Stimulated activated CD8-positive, alpha-beta memory T cell treated with anti-CD3 and anti-CD28 coated beads, Interleukin-7, amount 100 ng/mL, for 48 hours (primary cell): ENCODE data around the gene EVA1A.

Source experiments
- DNase-seq, 2 donors: peaks; one replicate each; pipeline ENCODE4 v3.0.0-alpha.2; 2020; ENCODE audit warnings: low read depth in 1 of 2; ENCODE audit errors: extremely low read depth in 1 of 2

Gene EVA1A

DNA sequence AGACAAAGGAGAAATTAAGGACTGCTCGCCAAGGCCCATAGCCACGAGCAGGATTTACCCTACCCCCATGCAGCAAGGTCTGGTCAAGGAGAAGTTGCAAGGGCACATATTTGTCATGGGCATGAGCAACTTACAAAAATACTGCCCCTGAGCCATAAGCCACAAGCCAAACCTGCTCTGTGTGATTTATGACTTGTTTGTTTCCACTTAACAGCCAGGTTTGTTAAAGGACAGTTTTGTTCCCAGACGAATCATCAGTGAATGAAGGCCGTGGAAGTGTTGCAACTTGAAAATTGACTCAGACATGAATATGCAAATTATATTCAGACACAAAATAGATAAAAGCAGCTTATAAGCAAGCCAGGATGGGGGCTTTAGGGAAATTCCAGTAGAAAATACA lies 31.3 kb upstream of the EVA1A start:
- no peak for DNase-seq

DNA sequence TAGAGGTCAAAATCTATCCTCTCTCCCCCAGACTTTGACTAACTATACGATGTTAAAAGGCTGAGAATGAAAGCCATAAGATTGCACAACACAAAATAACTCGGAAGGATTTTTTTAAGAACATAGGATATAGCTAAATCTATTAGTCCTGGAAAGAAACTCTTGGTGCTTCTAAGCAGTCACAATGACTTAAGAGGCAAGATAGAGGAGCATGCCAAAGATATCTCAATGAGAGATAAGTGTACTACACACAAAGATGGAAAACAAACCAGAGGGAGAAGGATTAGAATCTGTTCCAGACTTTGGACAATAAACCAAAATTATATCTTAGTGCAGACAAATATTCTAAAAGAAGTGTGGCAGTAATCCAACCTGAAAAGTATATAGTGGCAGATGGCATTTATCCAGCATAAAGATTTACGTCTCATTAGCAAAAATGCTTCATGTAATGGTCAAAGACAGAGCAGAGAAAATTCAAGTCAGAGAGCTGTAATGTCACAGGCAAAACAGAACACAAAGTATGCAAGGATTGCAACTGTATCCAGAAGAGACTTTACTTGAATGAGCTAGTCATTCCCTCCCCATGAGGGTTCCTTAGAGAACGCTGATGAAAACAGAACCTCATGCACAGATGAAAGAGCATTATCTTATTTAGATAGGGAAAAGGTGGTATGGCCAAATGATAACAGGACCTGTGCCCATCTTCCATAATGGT lies 28.8 kb upstream of the EVA1A start:
- no peak for DNase-seq

DNA sequence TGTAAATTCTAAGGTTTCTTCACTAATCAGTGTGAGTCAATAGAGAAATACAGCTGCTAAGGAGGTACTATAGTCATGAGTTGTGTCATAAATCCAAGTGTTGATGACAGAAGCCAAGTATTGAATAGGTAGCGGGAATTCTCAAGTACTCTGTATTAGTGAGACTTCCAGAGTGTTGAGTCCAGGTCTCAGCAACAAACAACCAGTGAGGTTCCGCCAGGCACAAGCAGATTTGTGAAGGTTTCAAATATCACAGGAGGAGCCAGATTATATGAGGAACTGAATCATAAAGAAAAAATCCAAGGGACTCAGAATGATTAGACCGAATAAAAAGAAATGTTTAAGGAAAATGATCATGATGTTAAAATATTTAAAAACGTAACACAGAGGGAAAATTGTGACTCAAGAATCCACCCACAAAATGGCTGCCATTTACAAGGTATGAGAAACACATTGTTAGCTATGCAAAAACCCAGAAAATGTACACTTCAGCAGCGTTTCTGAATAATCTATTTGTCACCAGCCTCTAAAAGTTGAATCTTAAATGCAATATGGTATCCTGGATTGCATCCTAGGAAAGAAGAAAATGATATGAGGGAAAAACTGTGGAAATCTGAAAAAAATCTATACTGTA lies 27.3 kb upstream of the EVA1A start:
- DNase-seq: no peak

DNA sequence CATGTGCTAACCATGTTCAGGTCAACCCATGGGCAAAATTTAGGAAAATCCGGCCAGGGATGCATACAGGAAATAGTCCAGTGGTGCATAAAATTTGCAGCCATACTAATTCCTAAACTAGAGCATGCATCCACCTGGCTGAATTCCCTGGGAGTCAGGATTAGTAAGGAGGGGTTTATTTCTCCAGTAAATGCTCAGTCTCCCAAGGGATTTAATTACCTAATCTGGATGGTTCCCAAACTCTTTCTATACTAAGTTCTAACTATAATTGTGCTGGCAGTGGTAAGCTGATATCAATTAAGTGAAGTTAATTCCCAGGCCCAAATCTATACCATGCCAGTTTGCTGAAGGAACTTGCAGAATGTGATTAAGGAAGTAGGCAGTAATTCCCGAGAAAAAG lies 26.2 kb upstream of the EVA1A start:
- DNase-seq: no peak

DNA sequence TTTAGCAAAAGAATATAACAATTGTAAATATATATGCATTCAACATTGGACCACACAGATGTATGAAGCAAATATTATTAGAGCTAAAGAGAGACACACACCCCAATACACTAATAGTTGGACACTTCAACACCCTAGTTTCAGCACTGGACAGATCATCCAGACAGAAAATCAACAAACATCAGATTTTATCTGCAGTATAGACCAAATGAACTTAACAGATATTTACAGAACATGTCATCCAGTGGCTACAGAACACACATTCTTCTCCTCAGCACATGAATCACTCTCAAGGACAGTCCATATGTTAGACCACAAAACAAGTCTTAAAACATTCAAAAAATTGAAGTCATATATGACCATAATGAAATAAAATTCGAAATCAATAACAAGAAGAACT lies 22.1 kb upstream of the EVA1A start:
- no peak for DNase-seq

DNA sequence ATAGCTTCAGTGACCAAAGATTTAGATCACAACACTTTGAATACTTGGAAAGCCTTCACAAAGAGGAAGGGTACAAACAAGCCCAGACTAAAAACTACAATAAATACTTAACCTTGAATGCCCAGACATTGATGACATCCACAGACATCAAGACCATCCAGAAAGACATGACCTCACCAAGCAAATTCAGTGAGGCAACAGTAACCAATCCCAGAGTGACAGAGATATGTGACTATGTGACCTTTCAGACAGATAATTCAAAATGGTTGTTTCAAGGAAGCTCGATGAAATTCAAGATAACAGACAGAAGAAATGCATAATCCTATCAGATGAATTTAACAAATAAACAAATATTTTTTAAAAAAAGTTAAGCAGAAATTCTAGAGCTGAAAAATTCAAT lies 19.9 kb upstream of the EVA1A start:
- DNase-seq: no peak

DNA sequence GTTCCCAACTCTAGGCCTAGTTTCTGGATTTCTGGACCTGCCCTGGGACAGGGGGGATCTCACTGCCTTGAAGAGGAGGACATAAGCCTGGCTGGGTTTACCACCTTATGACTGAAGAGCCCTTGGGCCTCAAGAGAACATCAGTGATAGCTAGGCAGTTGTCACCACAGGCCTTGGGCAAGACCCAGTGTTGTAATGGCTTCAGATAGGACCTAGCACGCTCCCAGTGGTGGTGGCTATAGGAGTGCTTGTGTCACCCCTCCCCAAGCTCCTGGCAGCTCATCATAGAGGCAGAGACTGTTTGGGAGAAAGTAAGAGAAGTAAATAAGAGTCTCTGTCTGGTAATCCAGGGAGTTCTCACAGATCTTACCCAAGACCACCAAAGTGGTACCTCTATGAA lies 19.4 kb upstream of the EVA1A start:
- DNase-seq: no peak

DNA sequence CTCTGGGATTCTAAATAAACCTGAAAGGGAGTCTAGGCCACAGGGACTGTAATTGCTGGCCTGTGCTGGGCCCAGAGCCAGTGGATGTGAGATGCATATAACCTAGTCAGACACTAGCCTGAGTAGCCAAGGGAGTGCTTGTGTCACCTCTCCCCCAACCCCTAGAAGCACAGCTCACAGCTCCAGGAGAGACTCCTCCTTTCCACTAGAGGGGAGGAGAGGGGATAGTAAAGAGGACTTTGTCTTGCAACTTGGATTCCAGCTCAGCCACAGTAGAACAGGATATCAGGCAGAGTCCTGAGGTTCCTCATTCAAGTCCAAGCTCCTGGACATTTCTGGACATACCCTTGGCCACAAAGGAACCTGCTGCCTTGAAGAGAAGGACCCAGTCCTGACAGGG lies 18.4 kb upstream of the EVA1A start:
- DNase-seq: no peak

DNA sequence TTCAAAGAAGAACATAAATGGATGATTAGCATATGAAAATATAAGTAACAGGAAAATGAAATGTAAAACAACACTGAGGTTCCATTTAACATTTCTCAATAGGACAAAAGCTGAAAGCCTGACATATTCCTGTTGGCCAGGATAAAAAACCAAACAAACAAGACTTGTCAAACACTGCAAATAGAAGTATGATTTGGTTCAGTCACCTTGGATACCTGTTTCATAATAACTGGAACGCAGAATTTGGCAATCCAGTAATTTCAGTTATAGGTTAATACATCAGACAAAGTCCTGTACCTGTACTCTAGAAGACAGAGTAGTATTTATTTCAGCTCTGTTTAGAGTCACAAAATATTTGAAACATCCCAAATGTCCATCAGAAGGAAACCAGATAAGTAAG lies 16.5 kb upstream of the EVA1A start:
- DNase-seq: no peak

DNA sequence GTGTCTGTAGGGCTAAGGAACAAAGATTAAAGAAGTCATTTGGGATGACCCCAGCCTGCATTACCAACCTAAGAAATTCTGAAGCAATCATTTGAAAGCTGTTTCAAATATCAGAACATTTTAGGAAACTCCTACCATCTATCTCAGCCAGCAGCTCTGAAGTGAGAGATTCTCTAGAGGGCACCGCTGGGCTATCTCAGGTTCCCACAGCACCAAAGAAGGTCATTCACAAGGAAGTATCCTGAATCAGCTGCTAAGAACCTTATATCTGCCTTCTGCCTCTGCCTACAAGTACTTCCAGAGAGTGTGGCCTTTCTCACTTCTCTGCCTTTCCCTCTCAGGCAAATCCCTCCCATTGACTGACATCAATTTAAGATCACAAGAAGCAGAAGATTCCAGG lies 13.4 kb upstream of the EVA1A start:
- DNase-seq: no peak

DNA sequence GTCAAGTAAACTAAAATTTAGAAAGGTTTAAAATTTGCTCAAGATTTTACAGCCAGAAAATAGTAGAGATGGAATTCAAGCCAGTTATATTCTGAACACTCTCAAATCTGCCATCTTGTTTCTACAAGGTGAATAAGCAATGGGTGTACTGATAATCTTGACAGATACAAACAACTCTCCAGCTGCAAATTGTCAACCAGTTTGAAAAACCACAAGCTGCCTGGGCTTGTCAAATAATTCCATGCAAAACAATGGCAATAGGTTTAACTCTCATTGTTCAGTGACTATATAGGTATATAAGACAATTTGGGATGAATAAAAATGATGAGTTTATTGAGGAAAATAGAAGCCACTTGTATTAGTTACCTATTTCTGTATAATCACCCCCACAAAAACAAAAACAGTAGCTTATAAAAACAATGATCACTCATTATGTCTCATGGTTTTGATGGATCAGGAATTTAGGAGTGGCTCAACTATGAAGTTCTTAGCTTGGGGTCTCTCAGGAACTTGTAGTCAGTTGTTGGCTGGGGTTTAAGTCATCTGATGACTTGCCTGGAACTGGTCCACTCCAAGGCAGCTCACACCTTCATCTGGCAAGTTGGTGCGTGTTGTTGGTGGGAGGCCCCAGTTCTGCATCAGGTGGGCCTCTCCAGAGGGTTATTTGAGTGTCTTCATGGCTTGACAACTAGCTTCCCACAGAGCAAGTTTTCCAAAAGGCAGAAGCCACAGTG lies 12.6 kb upstream of the EVA1A start:
- no peak for DNase-seq

DNA sequence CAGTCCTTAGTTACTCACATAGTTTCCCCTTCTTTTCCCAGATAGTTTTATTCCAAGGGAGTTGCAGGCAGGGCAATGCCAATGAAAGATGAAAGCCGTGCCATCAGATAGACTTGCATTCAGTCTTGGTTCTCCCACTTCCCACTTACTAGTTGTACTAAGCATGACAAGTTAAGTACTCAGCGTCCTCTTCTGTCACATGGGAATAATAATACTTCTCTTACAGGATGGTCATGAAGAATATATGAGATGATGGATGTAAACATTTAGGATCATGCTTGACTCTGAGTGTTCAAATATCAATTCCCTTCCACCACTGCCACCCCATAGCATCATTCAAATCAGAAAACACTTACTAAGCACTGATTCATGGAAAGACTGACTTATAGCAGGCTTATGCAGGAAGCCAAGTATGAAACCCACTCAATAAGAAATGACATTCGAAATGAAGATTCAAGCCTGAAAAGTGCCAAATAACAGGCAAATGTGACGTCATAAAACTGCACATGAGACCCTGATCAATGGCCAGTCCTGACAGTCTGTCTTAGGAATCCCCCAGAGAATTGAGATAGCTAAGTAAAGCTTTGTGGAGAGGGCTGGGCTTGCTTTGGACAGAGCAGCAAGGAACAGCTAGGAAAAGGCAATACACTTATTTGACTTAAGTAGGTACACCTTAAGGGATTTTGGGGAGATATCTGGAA lies 11.1 kb upstream of the EVA1A start:
- DNase-seq: no peak

DNA sequence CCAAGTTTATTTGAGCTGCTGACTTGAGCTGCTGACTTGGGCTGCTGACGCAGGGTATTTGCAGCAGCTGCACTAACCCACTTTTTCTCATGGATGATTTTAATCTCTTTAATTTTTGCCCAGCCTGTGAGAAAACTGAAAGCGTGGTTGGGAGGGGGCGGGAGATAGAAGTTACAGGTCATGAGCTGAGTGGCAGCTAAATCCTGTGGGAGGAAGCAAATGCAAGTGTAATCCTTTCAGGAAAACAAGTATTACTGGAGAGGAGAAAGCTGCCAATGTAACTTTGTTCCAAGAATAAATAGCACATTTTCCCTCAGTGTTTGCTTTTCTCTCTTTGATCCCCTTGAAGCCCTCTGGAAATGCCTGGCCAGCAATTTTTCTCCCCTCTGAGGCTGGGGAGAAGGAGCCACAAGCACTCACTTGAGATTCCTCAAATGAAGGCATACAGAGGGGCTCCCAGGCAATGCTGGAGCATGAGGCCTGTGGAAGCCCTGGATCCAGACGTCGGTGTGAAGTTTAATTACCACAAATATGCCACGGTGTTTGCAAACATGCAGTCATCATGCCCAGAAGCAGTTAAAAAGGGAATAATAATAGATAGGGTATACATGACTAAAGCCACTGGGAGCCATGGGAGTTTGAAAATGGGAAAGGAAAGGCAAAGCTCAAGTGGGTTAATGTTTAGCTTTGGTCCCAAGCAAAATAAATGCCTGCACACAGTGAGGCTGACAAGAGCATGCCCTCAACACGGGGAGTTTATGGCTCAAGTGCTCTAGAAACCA lies 10.4 kb upstream of the EVA1A start:
- DNase-seq: no peak

DNA sequence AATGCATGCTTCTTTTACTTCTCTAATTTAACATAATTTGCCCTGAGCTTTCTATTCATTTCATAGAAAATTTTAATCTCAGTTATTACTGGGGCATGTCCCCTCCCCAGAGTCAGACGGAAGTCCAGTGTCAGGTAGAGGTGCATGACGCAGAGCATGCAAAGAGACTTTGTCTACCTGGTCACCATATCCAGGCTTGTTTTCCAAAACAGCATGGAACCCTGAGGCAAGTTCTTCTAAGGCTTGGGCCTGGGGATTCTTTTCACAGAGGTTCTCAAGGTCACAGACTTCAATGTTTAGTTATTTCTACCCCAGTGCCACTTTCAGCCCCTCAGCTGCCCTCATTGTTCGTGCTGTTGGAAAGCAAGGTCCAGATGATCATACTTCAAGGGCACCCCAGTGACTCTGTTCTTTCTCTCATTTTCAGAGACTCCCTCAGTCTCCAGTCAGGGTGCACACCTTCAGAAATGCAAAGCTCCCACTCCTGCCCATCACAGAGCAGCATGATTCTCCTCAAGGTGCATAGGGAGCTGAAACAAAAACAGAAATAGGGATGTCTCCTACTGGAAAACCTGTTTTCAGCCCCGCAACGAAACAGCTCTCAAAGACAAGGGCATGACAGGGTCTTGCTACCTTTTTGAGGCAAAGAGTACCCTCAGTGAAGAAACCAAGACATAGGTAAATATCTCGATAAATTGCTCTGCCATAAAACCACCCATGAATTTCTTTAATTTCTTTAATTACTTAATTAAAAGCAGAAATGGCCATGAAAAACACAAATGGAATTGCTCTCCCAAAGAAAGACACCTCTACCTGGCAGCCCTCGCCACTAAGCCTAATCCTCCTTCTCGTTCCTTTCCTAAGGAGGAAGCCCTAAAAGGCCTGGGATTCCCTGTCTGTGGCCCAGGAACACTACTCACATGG lies 9.5 kb upstream of the EVA1A start:
- no peak for DNase-seq

DNA sequence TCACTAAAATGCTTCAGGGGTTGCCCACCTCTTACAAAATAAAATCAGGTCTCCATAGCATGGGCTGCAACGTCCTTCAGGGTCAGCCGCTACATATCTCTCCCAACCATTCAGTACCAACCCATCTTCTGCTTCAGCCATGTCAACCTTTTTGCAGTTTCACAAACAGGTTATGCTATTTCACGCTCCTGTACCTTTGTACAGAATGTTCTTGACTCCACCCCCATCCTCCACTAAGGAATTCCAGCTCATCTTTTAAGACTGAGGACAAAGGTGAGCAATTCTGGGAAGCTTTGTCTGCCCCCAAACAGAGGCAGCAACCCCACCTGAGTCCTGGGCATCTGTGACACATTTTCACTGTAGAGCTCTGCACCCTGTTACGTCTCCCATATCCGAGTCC lies 8.8 kb upstream of the EVA1A start:
- no peak for DNase-seq

DNA sequence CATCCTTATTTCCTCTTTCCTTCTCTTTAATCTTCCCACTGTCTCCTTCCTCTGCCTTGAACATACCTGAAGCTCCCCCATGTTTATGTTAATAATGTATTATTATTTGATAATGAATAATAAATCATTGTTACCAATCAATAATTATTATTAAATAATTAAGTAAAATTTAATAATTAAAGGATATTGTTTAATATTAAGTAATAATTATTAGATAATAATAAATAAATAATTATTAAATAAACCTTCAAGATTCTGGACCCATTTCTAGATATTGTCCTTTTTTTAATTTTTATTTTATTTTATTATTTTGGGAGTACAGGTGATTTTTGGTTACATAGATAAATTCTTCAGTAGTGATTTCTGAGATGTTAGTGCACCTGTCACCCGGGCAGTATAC lies 7.4 kb upstream of the EVA1A start:
- DNase-seq: no peak

DNA sequence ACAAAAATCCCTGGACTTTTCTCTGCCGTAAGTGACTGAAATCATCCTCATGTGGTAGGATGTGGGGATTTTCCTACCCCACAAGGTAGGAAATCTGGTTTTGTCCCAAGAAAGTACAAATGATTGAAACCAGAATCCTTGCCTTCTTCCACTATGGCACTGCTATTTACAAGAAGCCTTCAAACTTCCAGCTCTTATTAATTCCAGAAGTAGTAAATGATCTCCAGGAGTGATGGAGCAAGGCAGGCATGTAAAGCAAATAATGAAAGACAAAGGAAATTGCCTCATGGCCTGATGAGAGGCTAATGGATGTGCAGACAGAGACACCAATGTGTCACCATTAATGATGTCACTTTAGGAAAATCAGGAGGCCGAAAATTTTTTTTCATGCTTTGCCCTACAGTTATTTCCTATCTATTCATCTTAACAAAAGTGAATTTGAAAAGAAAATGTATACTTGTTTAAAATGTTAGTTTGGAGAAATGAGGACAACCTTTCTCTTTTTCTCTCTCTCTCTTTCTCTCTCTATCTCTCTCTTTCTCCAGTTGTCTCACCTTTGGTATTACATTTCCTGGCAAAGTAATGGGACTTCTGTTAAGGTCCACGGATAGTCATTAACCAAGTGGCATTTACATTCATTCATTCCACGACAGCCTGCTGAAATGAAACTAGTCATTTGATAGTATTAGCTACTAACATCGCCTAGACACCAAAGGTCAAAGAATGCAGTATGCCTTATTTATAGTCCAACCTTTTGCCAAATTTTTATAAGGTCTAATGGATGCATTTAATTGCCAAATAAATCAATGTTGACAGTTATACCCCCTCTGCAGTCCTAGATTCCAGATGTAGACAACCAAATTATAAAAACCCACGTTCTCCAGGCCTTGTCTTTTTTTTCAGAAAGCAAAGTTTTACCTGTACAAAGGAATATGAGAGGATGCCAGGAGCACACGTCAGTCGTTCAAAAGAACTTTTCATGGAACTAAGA lies 5.0 kb upstream of the EVA1A start:
- DNase-seq: no peak

DNA sequence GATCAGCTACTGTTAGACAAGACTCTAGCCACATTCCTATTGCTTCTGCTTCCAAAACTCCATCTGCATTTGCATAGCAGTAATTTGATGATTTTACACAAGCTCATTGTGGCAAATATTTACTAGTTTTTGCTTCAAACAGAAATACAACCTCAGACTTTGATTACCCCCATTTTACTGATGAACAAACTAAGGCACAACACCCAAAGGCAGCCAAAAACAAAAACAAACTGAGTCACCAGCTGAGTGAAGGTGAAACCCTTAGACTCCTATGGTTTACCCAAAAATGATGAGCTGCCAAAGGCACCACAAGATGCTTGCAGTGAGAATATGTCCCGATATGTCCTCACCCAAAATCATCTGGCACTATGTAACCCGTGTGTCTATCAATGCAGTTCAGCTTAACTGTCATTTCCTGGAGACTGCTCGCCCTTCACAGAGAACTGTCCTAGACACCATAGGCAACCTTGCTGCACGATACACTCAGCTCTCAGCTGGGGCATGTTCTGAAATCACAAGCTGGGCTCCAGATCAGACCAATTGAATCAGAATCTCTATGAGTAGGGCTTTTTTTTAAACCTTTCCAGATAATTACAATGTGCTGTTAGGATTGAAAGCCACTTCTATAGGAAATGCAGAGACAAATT lies 4.1 kb upstream of the EVA1A start:
- DNase-seq: no peak
